ENCODE data around the gene MACROD2. TPM values are rescaled to one million over a fixed set of nuclear protein-coding genes. Genes with fewer than 3 reads are reported as not detected.

MACROD2 gene
- total and polyA plus RNA-seq, 9 donors = 2.0 to 4.9 (median 3.1) TPM

GRCh38 chr20:14761903-14762302, 766.6 kb downstream of the MACROD2 start:
- H3K27ac ChIP-seq (ENCODE audit: low read length) = no peak overlapping the region
- 91% methylated on average over 3 of the region's 5 CpGs for WGBS (ENCODE audit: insufficient coverage)
- no peak for DNase-seq
- H3K9me3 ChIP-seq (replicated peaks; ENCODE audit: control insufficient read depth, low read depth, low read length) = no peaks in the 10 kb centered on the region
- H3K27me3 ChIP-seq (ENCODE audit: control insufficient read depth, insufficient read depth, low read length) = no peaks in the 10 kb centered on the region
- no peaks in the 10 kb centered on the region for H3K36me3 ChIP-seq (ENCODE audit: control insufficient read depth, insufficient read depth, low read length)
- H3K4me1 ChIP-seq (ENCODE audit: control insufficient read depth, insufficient read depth, low read length) = no peaks in the 10 kb centered on the region
- H3K4me3 ChIP-seq (ENCODE audit: low read length) = no peak overlapping the region

DNA sequence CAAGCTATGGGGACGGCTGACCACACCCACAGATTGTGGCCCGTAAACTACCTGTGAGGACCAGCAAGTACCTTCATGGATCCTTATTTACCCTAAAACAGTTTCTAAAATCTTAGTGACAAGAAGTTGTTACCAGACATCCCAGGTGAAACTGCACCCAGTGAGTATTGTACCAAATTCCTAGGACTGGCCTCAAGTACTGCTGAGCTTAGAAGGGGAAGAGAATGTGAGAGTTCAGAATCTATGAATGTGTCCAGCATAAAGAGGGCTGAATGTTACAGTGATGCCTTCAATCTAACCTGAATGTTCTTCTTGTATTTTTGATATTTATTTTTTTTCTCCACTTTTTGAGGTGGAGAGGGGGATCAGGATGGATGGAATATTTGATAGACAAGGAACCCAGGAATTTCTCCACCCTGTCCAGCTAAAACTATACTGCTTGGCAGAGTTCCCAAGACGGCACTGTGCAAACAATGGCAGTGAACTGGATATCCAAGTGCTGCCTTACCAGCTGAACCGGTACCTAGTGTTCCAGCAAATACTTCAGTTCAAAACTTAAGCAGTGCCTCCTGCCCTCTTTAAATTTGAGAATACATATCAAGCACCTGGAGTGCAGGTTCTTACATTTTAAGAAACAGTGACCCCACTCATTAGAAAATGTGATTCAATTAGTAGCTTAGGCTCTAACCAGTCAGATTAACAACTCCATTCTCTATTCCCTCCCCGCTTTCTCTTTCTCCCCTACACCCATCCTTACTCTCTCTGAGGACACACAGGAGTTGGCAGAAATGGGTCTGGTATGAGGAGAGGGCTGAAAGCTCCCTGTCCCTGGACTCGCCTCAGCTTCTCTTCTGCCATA, 769.4 kb downstream of the MACROD2 start:
- Histone ChIP-seq H3K27me3 (ENCODE audit: control insufficient read depth, insufficient read depth, low read length) (no peaks in the 10 kb centered on the region), H3K27ac (ENCODE audit: low read length) (no peak overlapping the region), H3K4me1 (ENCODE audit: control insufficient read depth, insufficient read depth, low read length) (no peaks in the 10 kb centered on the region), H3K9me3 (replicated peaks; ENCODE audit: control insufficient read depth, low read depth, low read length) (no peaks in the 10 kb centered on the region), H3K4me3 (ENCODE audit: low read length) (no peak overlapping the region), H3K36me3 (ENCODE audit: control insufficient read depth, insufficient read depth, low read length) (no peaks in the 10 kb centered on the region)
- DNase-seq = no peak
- 76% methylated on average over 3 of the region's 6 CpGs for WGBS (ENCODE audit: insufficient coverage)

GRCh38 chr20:14765370-14765701, 770.0 kb downstream of the MACROD2 start:
- 83% methylated on average over 1 of the region's 3 CpGs for WGBS (ENCODE audit: insufficient coverage)
- Histone ChIP-seq H3K4me3 (ENCODE audit: low read length) (no peak overlapping the region), H3K4me1 (ENCODE audit: control insufficient read depth, insufficient read depth, low read length) (no peaks in the 10 kb centered on the region), H3K27me3 (ENCODE audit: control insufficient read depth, insufficient read depth, low read length) (no peaks in the 10 kb centered on the region), H3K36me3 (ENCODE audit: control insufficient read depth, insufficient read depth, low read length) (no peaks in the 10 kb centered on the region), H3K9me3 (replicated peaks; ENCODE audit: control insufficient read depth, low read depth, low read length) (no peaks in the 10 kb centered on the region), H3K27ac (ENCODE audit: low read length) (no peak overlapping the region)
- no peak for DNase-seq

DNA sequence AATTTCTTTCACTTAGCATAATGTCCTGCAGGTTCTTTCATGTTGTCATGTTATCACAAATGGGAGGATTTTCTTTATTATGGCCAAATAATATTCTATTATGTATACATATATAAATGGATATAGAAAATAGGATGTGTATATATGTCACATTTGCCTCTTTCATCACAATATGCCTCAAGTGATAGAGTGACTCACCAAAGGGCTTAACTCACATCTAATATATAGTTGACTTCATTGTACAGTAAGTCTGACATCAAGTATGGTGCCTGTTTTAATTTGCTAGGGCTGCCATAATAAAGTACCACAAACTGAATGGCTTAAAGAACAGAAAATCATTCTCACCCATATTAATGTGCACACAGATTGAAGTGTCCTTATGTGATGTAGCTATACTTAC, 778.2 kb downstream of the MACROD2 start:
- H3K4me1 ChIP-seq (ENCODE audit: control insufficient read depth, insufficient read depth, low read length) = no peaks in the 10 kb centered on the region
- H3K36me3 ChIP-seq (ENCODE audit: control insufficient read depth, insufficient read depth, low read length) = no peaks in the 10 kb centered on the region
- H3K27me3 ChIP-seq (ENCODE audit: control insufficient read depth, insufficient read depth, low read length) = no peaks in the 10 kb centered on the region
- H3K9me3 ChIP-seq (replicated peaks; ENCODE audit: control insufficient read depth, low read depth, low read length) = peaks cover 2% of the 10 kb centered on the region
- no peak overlapping the region for H3K4me3 ChIP-seq (ENCODE audit: low read length)
- no peak overlapping the region for H3K27ac ChIP-seq (ENCODE audit: low read length)
- no peak for DNase-seq

DNA sequence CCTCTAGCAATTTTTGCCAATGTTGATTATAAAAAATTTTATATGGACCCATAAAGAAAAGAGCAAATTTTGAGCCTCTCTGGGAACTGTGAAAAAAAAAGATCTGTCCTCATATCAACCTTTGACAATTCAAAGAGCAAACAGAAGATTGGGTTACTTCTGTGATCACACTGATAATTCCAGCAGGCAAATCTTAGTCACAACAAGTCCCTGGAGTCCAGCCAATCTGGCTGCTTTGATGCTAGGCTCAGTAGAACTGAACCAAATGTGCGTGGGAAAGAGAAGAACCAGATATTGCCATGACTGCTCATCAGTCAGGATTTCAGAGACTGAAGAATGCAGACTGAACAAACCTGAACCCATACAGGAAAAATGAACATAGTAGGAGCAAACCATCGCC, 780.5 kb downstream of the MACROD2 start:
- DNase-seq = peak; percentile 22
- Histone ChIP-seq H3K27ac (ENCODE audit: low read length) (no peak overlapping the region), H3K4me1 (ENCODE audit: control insufficient read depth, insufficient read depth, low read length) (no peaks in the 10 kb centered on the region), H3K27me3 (ENCODE audit: control insufficient read depth, insufficient read depth, low read length) (no peaks in the 10 kb centered on the region), H3K9me3 (replicated peaks; ENCODE audit: control insufficient read depth, low read depth, low read length) (peaks cover 2% of the 10 kb centered on the region), H3K36me3 (ENCODE audit: control insufficient read depth, insufficient read depth, low read length) (no peaks in the 10 kb centered on the region), H3K4me3 (ENCODE audit: low read length) (no peak overlapping the region)
- 63% methylated on average over 1 of the region's 2 CpGs for WGBS (ENCODE audit: insufficient coverage)

- H3K27ac ChIP-seq (ENCODE audit: low read length) = no peak overlapping the region
- no peaks in the 10 kb centered on the region for H3K27me3 ChIP-seq (ENCODE audit: control insufficient read depth, insufficient read depth, low read length)
- peak; percentile 15 for DNase-seq
- H3K36me3 ChIP-seq (ENCODE audit: control insufficient read depth, insufficient read depth, low read length) = no peaks in the 10 kb centered on the region
- no CpG with 5 or more reads among the region's 3 CpGs for WGBS (ENCODE audit: insufficient coverage)
- H3K4me3 ChIP-seq (ENCODE audit: low read length) = no peak overlapping the region
- no peaks in the 10 kb centered on the region for H3K9me3 ChIP-seq (replicated peaks; ENCODE audit: control insufficient read depth, low read depth, low read length)
- no peaks in the 10 kb centered on the region for H3K4me1 ChIP-seq (ENCODE audit: control insufficient read depth, insufficient read depth, low read length)
Observed at GRCh38 chr20:14777591-14777990, 782.3 kb downstream of the MACROD2 start.

- no peaks in the 10 kb centered on the region for H3K9me3 ChIP-seq (replicated peaks; ENCODE audit: control insufficient read depth, low read depth, low read length)
- H3K27me3 ChIP-seq (ENCODE audit: control insufficient read depth, insufficient read depth, low read length) = no peaks in the 10 kb centered on the region
- H3K4me3 ChIP-seq (ENCODE audit: low read length) = no peak overlapping the region
- DNase-seq = no peak
- H3K27ac ChIP-seq (ENCODE audit: low read length) = no peak overlapping the region
- H3K36me3 ChIP-seq (ENCODE audit: control insufficient read depth, insufficient read depth, low read length) = no peaks in the 10 kb centered on the region
- WGBS (ENCODE audit: insufficient coverage) = 61% methylated on average over 4 of the region's 6 CpGs
- H3K4me1 ChIP-seq (ENCODE audit: control insufficient read depth, insufficient read depth, low read length) = no peaks in the 10 kb centered on the region
Observed at GRCh38 chr20:14778096-14778495, 782.8 kb downstream of the MACROD2 start.

- no peaks in the 10 kb centered on the region for H3K27me3 ChIP-seq (ENCODE audit: control insufficient read depth, insufficient read depth, low read length)
- H3K4me1 ChIP-seq (ENCODE audit: control insufficient read depth, insufficient read depth, low read length) = no peaks in the 10 kb centered on the region
- WGBS (ENCODE audit: insufficient coverage) = 86% methylated on average over 2 of the region's 3 CpGs
- H3K9me3 ChIP-seq (replicated peaks; ENCODE audit: control insufficient read depth, low read depth, low read length) = no peaks in the 10 kb centered on the region
- no peaks in the 10 kb centered on the region for H3K36me3 ChIP-seq (ENCODE audit: control insufficient read depth, insufficient read depth, low read length)
- no peak overlapping the region for H3K4me3 ChIP-seq (ENCODE audit: low read length)
- H3K27ac ChIP-seq (ENCODE audit: low read length) = no peak overlapping the region
- no peak for DNase-seq
Observed at GRCh38 chr20:14778875-14779274, 783.6 kb downstream of the MACROD2 start.

DNA sequence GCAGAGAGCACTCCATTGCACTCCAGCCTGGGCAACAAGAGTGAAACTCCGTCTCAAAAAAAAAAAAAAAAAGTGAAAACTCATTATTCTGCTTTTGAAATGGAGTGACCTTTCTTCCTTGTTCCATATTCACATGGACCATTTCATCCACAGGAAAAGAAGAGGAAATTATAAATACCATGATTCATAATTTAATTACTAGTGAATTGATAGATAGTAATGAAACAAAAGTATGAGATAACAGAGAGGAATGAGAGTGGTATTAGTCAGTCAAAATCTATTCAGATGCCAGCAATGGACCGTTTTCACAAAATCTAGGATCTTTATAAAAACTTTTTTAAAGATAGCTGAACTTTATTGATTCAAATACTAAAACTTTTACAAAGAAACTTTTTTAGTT, 785.2 kb downstream of the MACROD2 start:
- H3K4me3 ChIP-seq (ENCODE audit: low read length) = no peak overlapping the region
- no peak for DNase-seq
- H3K9me3 ChIP-seq (replicated peaks; ENCODE audit: control insufficient read depth, low read depth, low read length) = no peaks in the 10 kb centered on the region
- H3K27me3 ChIP-seq (ENCODE audit: control insufficient read depth, insufficient read depth, low read length) = no peaks in the 10 kb centered on the region
- no peaks in the 10 kb centered on the region for H3K36me3 ChIP-seq (ENCODE audit: control insufficient read depth, insufficient read depth, low read length)
- H3K4me1 ChIP-seq (ENCODE audit: control insufficient read depth, insufficient read depth, low read length) = no peaks in the 10 kb centered on the region
- no peak overlapping the region for H3K27ac ChIP-seq (ENCODE audit: low read length)
- WGBS (ENCODE audit: insufficient coverage) = no CpG with 5 or more reads among the region's 2 CpGs

DNA sequence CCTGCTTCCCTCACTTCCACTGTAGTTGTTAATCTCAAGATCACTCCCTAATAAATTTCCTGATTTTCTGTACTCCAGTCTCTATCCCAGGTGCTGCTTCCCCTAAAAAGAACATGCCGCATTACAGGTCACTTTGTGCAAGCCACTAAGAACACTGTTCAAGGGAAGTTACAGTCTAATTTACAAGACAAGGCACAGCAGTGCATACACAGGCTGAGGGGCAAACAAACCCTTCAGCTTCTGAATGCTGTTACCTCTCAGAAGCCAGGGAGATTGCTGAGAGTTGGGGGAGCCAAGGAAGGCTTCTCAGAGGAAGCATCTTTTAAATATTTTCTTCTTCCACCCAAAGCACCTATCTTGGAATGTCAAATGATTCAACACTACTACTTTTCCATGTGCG, 787.4 kb downstream of the MACROD2 start:
- H3K36me3 ChIP-seq (ENCODE audit: control insufficient read depth, insufficient read depth, low read length) = no peaks in the 10 kb centered on the region
- H3K4me1 ChIP-seq (ENCODE audit: control insufficient read depth, insufficient read depth, low read length) = no peaks in the 10 kb centered on the region
- H3K4me3 ChIP-seq (ENCODE audit: low read length) = no peak overlapping the region
- 83% methylated on average over 1 of the region's 2 CpGs for WGBS (ENCODE audit: insufficient coverage)
- DNase-seq = no peak
- no peaks in the 10 kb centered on the region for H3K9me3 ChIP-seq (replicated peaks; ENCODE audit: control insufficient read depth, low read depth, low read length)
- no peak overlapping the region for H3K27ac ChIP-seq (ENCODE audit: low read length)
- no peaks in the 10 kb centered on the region for H3K27me3 ChIP-seq (ENCODE audit: control insufficient read depth, insufficient read depth, low read length)

GRCh38 chr20:14783766-14784165, 788.5 kb downstream of the MACROD2 start:
- H3K27me3 ChIP-seq (ENCODE audit: control insufficient read depth, insufficient read depth, low read length) = no peaks in the 10 kb centered on the region
- no peaks in the 10 kb centered on the region for H3K9me3 ChIP-seq (replicated peaks; ENCODE audit: control insufficient read depth, low read depth, low read length)
- no peaks in the 10 kb centered on the region for H3K36me3 ChIP-seq (ENCODE audit: control insufficient read depth, insufficient read depth, low read length)
- DNase-seq = no peak
- 100% methylated on average over 2 of the region's 2 CpGs for WGBS (ENCODE audit: insufficient coverage)
- H3K4me3 ChIP-seq (ENCODE audit: low read length) = no peak overlapping the region
- no peaks in the 10 kb centered on the region for H3K4me1 ChIP-seq (ENCODE audit: control insufficient read depth, insufficient read depth, low read length)
- H3K27ac ChIP-seq (ENCODE audit: low read length) = no peak overlapping the region
